CD14-positive monocyte (primary cell): ENCODE data around the gene GC. TPM values are rescaled to one million over a fixed set of nuclear protein-coding genes. Genes with fewer than 3 reads are reported as not detected.

Experiments
- DNase-seq, 3 donors: peaks; one replicate each; pipeline ENCODE4 v3.0.0-alpha.2; 2011 to 2022
- H2AFZ ChIP-seq: 2 replicates; pipeline ENCODE4 v1.6.0; 2012; ENCODE audit warnings: mild to moderate bottlenecking, low read depth, low read length, inconsistent platforms; ENCODE audit not compliant: insufficient read depth, poor library complexity, severe bottlenecking
- H3K27ac ChIP-seq, 2 donors: 1 replicate in 1 of 2; 2 replicates in 1 of 2; pipeline ENCODE4 v1.5.1; 2012 to 2013; ENCODE audit warnings: low read length in 2 of 2, control low read depth in 1 of 2, inconsistent platforms in 1 of 2, low read depth in 1 of 2, mild to moderate bottlenecking in 1 of 2
- H3K27me3 ChIP-seq, 2 donors: one replicate each; pipeline versions ENCODE4 v1.6.0 to v1.6.1; 2011 to 2013; ENCODE audit warnings: low read length in 2 of 2; ENCODE audit not compliant: control insufficient read depth in 2 of 2, insufficient read depth in 2 of 2
- H3K36me3 ChIP-seq, 2 donors: replicated peaks in 1 of 2; 1 replicate in 1 of 2; 2 replicates in 1 of 2; pipeline versions ENCODE4 v1.5.1 to v1.6.1; 2012 to 2013; ENCODE audit warnings: low read length in 2 of 2, control low read depth in 1 of 2, inconsistent platforms in 1 of 2, mild to moderate bottlenecking in 1 of 2; ENCODE audit not compliant: insufficient read depth in 2 of 2, control insufficient read depth in 1 of 2
- H3K4me1 ChIP-seq, 2 donors: 1 replicate in 1 of 2; 2 replicates in 1 of 2; pipeline versions ENCODE4 v1.5.1 to v1.6.1; 2012 to 2013; ENCODE audit warnings: low read length in 2 of 2, control low read depth in 1 of 2, inconsistent platforms in 1 of 2, mild to moderate bottlenecking in 1 of 2, moderate library complexity in 1 of 2; ENCODE audit not compliant: insufficient read depth in 2 of 2, control insufficient read depth in 1 of 2
- H3K4me2 ChIP-seq: replicated peaks from 2 replicates; pipeline ENCODE3; 2012; ENCODE audit warnings: low read length, moderate library complexity, mild to moderate bottlenecking; ENCODE audit not compliant: poor library complexity, severe bottlenecking; ENCODE audit errors: extremely low read depth
- H3K4me3 ChIP-seq, 3 experiments: fragments of 200-600 bp in 1 of 3; sonication (generic) in 1 of 3; replicated peaks in 1 of 3; 1 replicate in 2 of 3; 2 replicates in 1 of 3; pipeline ENCODE4 v1.5.1; 2011 to 2013; ENCODE audit warnings: low read length in 3 of 3, mild to moderate bottlenecking in 3 of 3, control low read depth in 2 of 3, low read depth in 2 of 3, inconsistent platforms in 1 of 3, moderate library complexity in 1 of 3
- H3K79me2 ChIP-seq: 2 replicates; pipeline ENCODE4 v1.6.0; 2012; ENCODE audit warnings: mild to moderate bottlenecking, control low read depth, inconsistent platforms, low read length, moderate library complexity; ENCODE audit not compliant: insufficient read depth
- H3K9ac ChIP-seq: 2 replicates; pipeline ENCODE4 v1.6.0; 2017; ENCODE audit warnings: low read length, mild to moderate bottlenecking; ENCODE audit not compliant: insufficient read depth, poor library complexity, severe bottlenecking
- H3K9me3 ChIP-seq, 2 donors: replicated peaks in 1 of 2; 1 replicate in 1 of 2; 2 replicates in 1 of 2; pipeline versions ENCODE4 v1.5.1 to v1.6.1; 2012 to 2013; ENCODE audit warnings: low read length in 2 of 2, control low read depth in 1 of 2; ENCODE audit not compliant: control insufficient read depth in 1 of 2, insufficient read depth in 1 of 2
- H4K20me1 ChIP-seq: 2 replicates; pipeline ENCODE4 v1.6.0; 2012; ENCODE audit warnings: mild to moderate bottlenecking, low read length, control low read depth, moderate library complexity; ENCODE audit not compliant: insufficient read depth
- H3K27ac Mint-ChIP-seq, 7 donors: one replicate each; pipeline ENCODE4 v1.8.0; 2020; ENCODE audit warnings: mild to moderate bottlenecking in 7 of 7, mixed read lengths in 7 of 7, moderate library complexity in 6 of 7, inconsistent platforms in 2 of 7
- H3K27me3 Mint-ChIP-seq, 3 donors: one replicate each; pipeline ENCODE4 v1.8.0; 2021 to 2022; ENCODE audit warnings: low read depth in 3 of 3, mild to moderate bottlenecking in 3 of 3, mixed read lengths in 3 of 3, moderate library complexity in 3 of 3, inconsistent platforms in 1 of 3
- H3K36me3 Mint-ChIP-seq, 2 donors: one replicate each; pipeline ENCODE4 v1.8.0; 2020; ENCODE audit warnings: mixed read lengths in 2 of 2, inconsistent platforms in 1 of 2, mild to moderate bottlenecking in 1 of 2
- H3K4me1 Mint-ChIP-seq: one replicate; pipeline ENCODE4 v1.8.0; 2020; ENCODE audit warnings: mild to moderate bottlenecking, mixed read lengths
- H3K4me3 Mint-ChIP-seq, 2 donors: one replicate each; pipeline ENCODE4 v1.8.0; 2020; ENCODE audit warnings: mild to moderate bottlenecking in 2 of 2, mixed read lengths in 2 of 2, moderate library complexity in 1 of 2
- H3K9me3 Mint-ChIP-seq, 7 donors: one replicate each; pipeline ENCODE4 v1.8.0; 2020 to 2022; ENCODE audit warnings: mixed read lengths in 7 of 7, mild to moderate bottlenecking in 6 of 7, moderate library complexity in 6 of 7, inconsistent platforms in 2 of 7
- WGBS: methylation state at CpG from one replicate; pipeline ENCODE4 v1.1.5; 2013; ENCODE audit warnings: missing lambda C conversion rate; ENCODE audit not compliant: insufficient coverage; 5-methylcytosine and 5-hydroxymethylcytosine counted together
- intact Hi-C, 2 donors: fragments of 100-400 bp; cut with micrococcal nuclease; formaldehyde crosslinking; loops; one replicate each; pipeline versions ENCODE4 v1.15.0 to v1.15.1; 2023
- polyA plus RNA-seq, 3 donors: library from polyadenylated mRNA; depleted of rRNA in 1 of 3; unstranded in 2 of 3; stranded (reverse) in 1 of 3; fragments of 300-500 nt in 2 of 3; fragments of >200 nt in 1 of 3; fragmentation: Illumina TruSeq in 2 of 3; gene quantifications; 1 replicate in 2 of 3; 2 replicates in 1 of 3; pipeline ENCODE4 v1.2.3, GENCODE V29; 2012 to 2021
- TF ChIP-seq, protein P1 (sequence below): fragments of 200-600 bp; IDR thresholded peaks from one replicate; pipeline ENCODE4 v1.8.0; 2022; ENCODE audit warnings: antibody characterized with exemption, mild to moderate bottlenecking

GC gene
- polyA plus RNA-seq, 3 donors: not detected

GRCh38 chr4:71732706-71733105 is 51.2 kb downstream of the GC start:
- no peak overlapping the region for H2AFZ ChIP-seq
- no CpG with 5 or more reads among the region's 2 CpGs for WGBS
- Mint-ChIP-seq H3K9me3 (peaks cover 0 to 11% (median 3%) of the 10 kb centered on the region in 7 donors), H3K27ac (no peak overlapping the region), H3K4me3 (no peak overlapping the region), H3K27me3 (peaks cover 0 to 1% (median 0%) of the 10 kb centered on the region in 3 donors), H3K36me3 (no peaks in the 10 kb centered on the region), H3K4me1 (no peaks in the 10 kb centered on the region)
- no peaks in the 10 kb centered on the region for H3K4me1 ChIP-seq
- no peak overlapping the region for H3K27ac ChIP-seq
- no peaks in the 10 kb centered on the region for H4K20me1 ChIP-seq
- TF ChIP-seq, protein P1, sequence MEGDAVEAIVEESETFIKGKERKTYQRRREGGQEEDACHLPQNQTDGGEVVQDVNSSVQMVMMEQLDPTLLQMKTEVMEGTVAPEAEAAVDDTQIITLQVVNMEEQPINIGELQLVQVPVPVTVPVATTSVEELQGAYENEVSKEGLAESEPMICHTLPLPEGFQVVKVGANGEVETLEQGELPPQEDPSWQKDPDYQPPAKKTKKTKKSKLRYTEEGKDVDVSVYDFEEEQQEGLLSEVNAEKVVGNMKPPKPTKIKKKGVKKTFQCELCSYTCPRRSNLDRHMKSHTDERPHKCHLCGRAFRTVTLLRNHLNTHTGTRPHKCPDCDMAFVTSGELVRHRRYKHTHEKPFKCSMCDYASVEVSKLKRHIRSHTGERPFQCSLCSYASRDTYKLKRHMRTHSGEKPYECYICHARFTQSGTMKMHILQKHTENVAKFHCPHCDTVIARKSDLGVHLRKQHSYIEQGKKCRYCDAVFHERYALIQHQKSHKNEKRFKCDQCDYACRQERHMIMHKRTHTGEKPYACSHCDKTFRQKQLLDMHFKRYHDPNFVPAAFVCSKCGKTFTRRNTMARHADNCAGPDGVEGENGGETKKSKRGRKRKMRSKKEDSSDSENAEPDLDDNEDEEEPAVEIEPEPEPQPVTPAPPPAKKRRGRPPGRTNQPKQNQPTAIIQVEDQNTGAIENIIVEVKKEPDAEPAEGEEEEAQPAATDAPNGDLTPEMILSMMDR: no peak
- H3K9ac ChIP-seq: no peak overlapping the region
- H3K4me2 ChIP-seq: no peak overlapping the region
- no peaks in the 10 kb centered on the region for H3K27me3 ChIP-seq
- H3K9me3 ChIP-seq: no peaks in the 10 kb centered on the region
- no peak overlapping the region for H3K4me3 ChIP-seq
- intact Hi-C loops: no loop called here
- DNase-seq: no peak
- no peaks in the 10 kb centered on the region for H3K79me2 ChIP-seq
- no peaks in the 10 kb centered on the region for H3K36me3 ChIP-seq

GRCh38 chr4:71732066-71732465 is 51.8 kb downstream of the GC start:
- no peak for DNase-seq
- Mint-ChIP-seq H3K36me3 (no peaks in the 10 kb centered on the region), H3K9me3 (peaks cover 0 to 6% (median 2%) of the 10 kb centered on the region in 7 donors), H3K4me3 (no peak overlapping the region), H3K27ac (no peak overlapping the region), H3K4me1 (no peaks in the 10 kb centered on the region), H3K27me3 (peaks cover 0 to 1% (median 0%) of the 10 kb centered on the region in 3 donors)
- Histone ChIP-seq H3K9ac (no peak overlapping the region), H3K27ac (no peak overlapping the region), H4K20me1 (no peaks in the 10 kb centered on the region), H3K79me2 (no peaks in the 10 kb centered on the region), H3K36me3 (no peaks in the 10 kb centered on the region), H3K4me2 (no peak overlapping the region), H3K9me3 (no peaks in the 10 kb centered on the region), H3K4me1 (no peaks in the 10 kb centered on the region), H2AFZ (no peak overlapping the region), H3K27me3 (no peaks in the 10 kb centered on the region), H3K4me3 (no peak overlapping the region)
- TF ChIP-seq, protein P1: no peak
- 80% methylated on average over 1 of the region's 1 CpG for WGBS
- intact Hi-C loops: no loop called here
